Neural cell (in vitro differentiated cells): ENCODE measurements around the gene PMEPA1. TPM values are rescaled to one million over a fixed set of nuclear protein-coding genes. Genes with fewer than 3 reads are reported as not detected.

ENCODE experiments used
- H2AFZ ChIP-seq: fragments of 200-600, 300-800 bp; sonication (generic), shearing (Covaris generic); 2 replicates; pipeline ENCODE4 v1.6.0; 2014; ENCODE audit warnings: low read depth, mild to moderate bottlenecking, antibody characterized with exemption, low read length, moderate library complexity
- H3F3A ChIP-seq: fragments of 200-600 bp; shearing (Covaris generic); 2 replicates; pipeline ENCODE4 v1.6.1; 2016; ENCODE audit warnings: mild to moderate bottlenecking, moderate library complexity, mixed read lengths, antibody characterized with exemption, low read length; ENCODE audit not compliant: insufficient read depth, poor library complexity, severe bottlenecking
- H3K27ac ChIP-seq: fragments of 200-600, 300-800 bp; sonication (generic), shearing (Covaris generic); 2 replicates; pipeline ENCODE4 v1.5.1; 2014; ENCODE audit warnings: mild to moderate bottlenecking, low read length, moderate library complexity
- H3K27me3 ChIP-seq: fragments of 300-800, 200-600 bp; sonication (generic), shearing (Covaris generic); 2 replicates; pipeline ENCODE4 v1.6.0; 2014; ENCODE audit warnings: mild to moderate bottlenecking, low read depth, low read length, moderate library complexity; ENCODE audit not compliant: insufficient read depth
- H3K36me3 ChIP-seq: fragments of 300-800, 200-600 bp; sonication (generic), shearing (Covaris generic); 2 replicates; pipeline ENCODE4 v1.5.1; 2014; ENCODE audit warnings: mild to moderate bottlenecking, antibody characterized with exemption, low read length, moderate library complexity; ENCODE audit not compliant: insufficient read depth
- H3K4me2 ChIP-seq: fragments of 300-800, 200-600 bp; sonication (generic), shearing (Covaris generic); 2 replicates; pipeline ENCODE4 v1.6.0; 2014; ENCODE audit warnings: mild to moderate bottlenecking, low read length
- H3K4me3 ChIP-seq: fragments of 300-800, 200-600 bp; sonication (generic), shearing (Covaris generic); 2 replicates; pipeline ENCODE4 v1.5.1; 2014; ENCODE audit warnings: mild to moderate bottlenecking, low read length, moderate library complexity
- H3K79me2 ChIP-seq: fragments of 200-600 bp; shearing (Covaris generic); replicated peaks from 2 replicates; pipeline ENCODE4 v1.6.0; 2014; ENCODE audit warnings: mild to moderate bottlenecking, low read length, moderate library complexity; ENCODE audit not compliant: insufficient read depth
- H3K9ac ChIP-seq: fragments of 300-800, 200-600 bp; sonication (generic), shearing (Covaris generic); 2 replicates; pipeline ENCODE4 v1.6.1; 2016; ENCODE audit warnings: mild to moderate bottlenecking, low read length, mixed read lengths
- H3K9me2 ChIP-seq: fragments of 200-600 bp; shearing (Covaris generic); 2 replicates; pipeline ENCODE4 v1.6.1; 2016; ENCODE audit warnings: mild to moderate bottlenecking, low read length, mixed read lengths; ENCODE audit not compliant: insufficient read depth
- H3K9me3 ChIP-seq: fragments of 200-600, 300-800 bp; sonication (generic), shearing (Covaris generic); 2 replicates; pipeline ENCODE4 v1.6.1; 2016; ENCODE audit warnings: mild to moderate bottlenecking, mixed run types, low read length, moderate library complexity, mixed read lengths
- H4K20me1 ChIP-seq: fragments of 200-600 bp; shearing (Covaris generic); 2 replicates; pipeline ENCODE4 v1.6.1; 2016; ENCODE audit warnings: mild to moderate bottlenecking, mixed run types; ENCODE audit not compliant: insufficient read depth
- EP300 ChIP-seq: fragments of 450-650 bp; conservative IDR thresholded peaks from 2 replicates; pipeline ENCODE4 v1.6.1; 2014; ENCODE audit warnings: antibody characterized with exemption, mild to moderate bottlenecking, moderate library complexity; ENCODE audit not compliant: poor library complexity, severe bottlenecking
- EZH2 ChIP-seq: fragments of 200-600, 300-800 bp; shearing (Covaris generic), sonication (generic); IDR thresholded peaks from 2 replicates; pipeline ENCODE4 v1.6.1; 2014; ENCODE audit warnings: antibody characterized with exemption, low read length, borderline replicate concordance, mild to moderate bottlenecking; ENCODE audit not compliant: insufficient read depth, poor library complexity, severe bottlenecking
- MXI1 ChIP-seq: fragments of 450-650 bp; conservative IDR thresholded peaks from 2 replicates; pipeline ENCODE4 v1.6.1; 2014; ENCODE audit warnings: antibody characterized with exemption, mild to moderate bottlenecking; ENCODE audit not compliant: poor library complexity, severe bottlenecking
- POLR2AphosphoS5 ChIP-seq: IDR thresholded peaks from 2 replicates; pipeline ENCODE4 v1.6.1; 2012
- RAD21 ChIP-seq: fragments of 450-650 bp; conservative IDR thresholded peaks from 2 replicates; pipeline ENCODE4 v1.6.1; 2014; ENCODE audit warnings: antibody characterized with exemption, mild to moderate bottlenecking, moderate library complexity
- SMC3 ChIP-seq: fragments of 450-650 bp; conservative IDR thresholded peaks from 2 replicates; pipeline ENCODE4 v1.6.1; 2014; ENCODE audit warnings: antibody characterized with exemption, mild to moderate bottlenecking, moderate library complexity; ENCODE audit not compliant: poor library complexity
- TAF1 ChIP-seq: IDR thresholded peaks from 2 replicates; pipeline ENCODE4 v1.6.1; 2012; ENCODE audit warnings: low read depth
- polyA plus RNA-seq: library from polyadenylated mRNA; depleted of rRNA; stranded (reverse); fragments of >200 nt; gene quantifications from 2 replicates; pipeline ENCODE4 v1.2.3, GENCODE V29; 2014
- TF ChIP-seq, protein P1 (sequence below): IDR thresholded peaks from 2 replicates; pipeline ENCODE4 v1.6.1; 2012; ENCODE audit warnings: borderline replicate concordance
- TF ChIP-seq, protein P2 (sequence below): fragments of 450-650 bp; IDR thresholded peaks from 2 replicates; pipeline ENCODE4 v1.5.1; 2014; ENCODE audit warnings: antibody characterized with exemption, mild to moderate bottlenecking, moderate library complexity; ENCODE audit not compliant: poor library complexity, severe bottlenecking

PMEPA1 gene
- polyA plus RNA-seq, 1 donor from 2014 or later: 5.0 TPM

DNA sequence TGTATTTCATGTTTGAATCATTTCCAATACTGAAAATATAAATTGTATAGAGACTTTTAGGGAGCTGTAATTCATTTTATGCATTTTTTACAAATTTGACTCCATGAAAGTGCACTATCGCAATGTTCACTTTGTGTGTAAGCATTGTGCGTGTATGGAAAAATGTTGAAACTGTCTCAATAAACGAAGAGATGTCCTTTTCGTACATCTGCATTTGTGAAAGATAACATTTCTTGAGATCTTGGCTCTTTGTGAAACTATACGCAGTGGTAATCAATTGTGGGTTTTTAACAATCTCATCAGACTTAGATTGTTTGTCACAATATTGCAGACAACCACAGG lies 70.9 kb downstream of the PMEPA1 start:
- Histone ChIP-seq H3F3A (no peaks in the 10 kb centered on the region), H3K27me3 (no peaks in the 10 kb centered on the region), H3K4me3 (no peak overlapping the region), H3K4me2 (no peak overlapping the region), H3K9me2 (no peaks in the 10 kb centered on the region), H2AFZ (no peak overlapping the region), H3K27ac (no peak overlapping the region), H3K79me2 (no peaks in the 10 kb centered on the region), H4K20me1 (no peaks in the 10 kb centered on the region), H3K9me3 (peaks cover 8% of the 10 kb centered on the region), H3K36me3 (no peaks in the 10 kb centered on the region), H3K9ac (no peak overlapping the region)
- no peak for TF ChIP-seq EP300
- no peak for TF ChIP-seq MXI1
- no peak for TF ChIP-seq RAD21
- TF ChIP-seq TAF1: no peak
- TF ChIP-seq POLR2AphosphoS5: no peak
- TF ChIP-seq, protein P1, sequence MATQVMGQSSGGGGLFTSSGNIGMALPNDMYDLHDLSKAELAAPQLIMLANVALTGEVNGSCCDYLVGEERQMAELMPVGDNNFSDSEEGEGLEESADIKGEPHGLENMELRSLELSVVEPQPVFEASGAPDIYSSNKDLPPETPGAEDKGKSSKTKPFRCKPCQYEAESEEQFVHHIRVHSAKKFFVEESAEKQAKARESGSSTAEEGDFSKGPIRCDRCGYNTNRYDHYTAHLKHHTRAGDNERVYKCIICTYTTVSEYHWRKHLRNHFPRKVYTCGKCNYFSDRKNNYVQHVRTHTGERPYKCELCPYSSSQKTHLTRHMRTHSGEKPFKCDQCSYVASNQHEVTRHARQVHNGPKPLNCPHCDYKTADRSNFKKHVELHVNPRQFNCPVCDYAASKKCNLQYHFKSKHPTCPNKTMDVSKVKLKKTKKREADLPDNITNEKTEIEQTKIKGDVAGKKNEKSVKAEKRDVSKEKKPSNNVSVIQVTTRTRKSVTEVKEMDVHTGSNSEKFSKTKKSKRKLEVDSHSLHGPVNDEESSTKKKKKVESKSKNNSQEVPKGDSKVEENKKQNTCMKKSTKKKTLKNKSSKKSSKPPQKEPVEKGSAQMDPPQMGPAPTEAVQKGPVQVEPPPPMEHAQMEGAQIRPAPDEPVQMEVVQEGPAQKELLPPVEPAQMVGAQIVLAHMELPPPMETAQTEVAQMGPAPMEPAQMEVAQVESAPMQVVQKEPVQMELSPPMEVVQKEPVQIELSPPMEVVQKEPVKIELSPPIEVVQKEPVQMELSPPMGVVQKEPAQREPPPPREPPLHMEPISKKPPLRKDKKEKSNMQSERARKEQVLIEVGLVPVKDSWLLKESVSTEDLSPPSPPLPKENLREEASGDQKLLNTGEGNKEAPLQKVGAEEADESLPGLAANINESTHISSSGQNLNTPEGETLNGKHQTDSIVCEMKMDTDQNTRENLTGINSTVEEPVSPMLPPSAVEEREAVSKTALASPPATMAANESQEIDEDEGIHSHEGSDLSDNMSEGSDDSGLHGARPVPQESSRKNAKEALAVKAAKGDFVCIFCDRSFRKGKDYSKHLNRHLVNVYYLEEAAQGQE: no peak
- TF ChIP-seq, protein P2, sequence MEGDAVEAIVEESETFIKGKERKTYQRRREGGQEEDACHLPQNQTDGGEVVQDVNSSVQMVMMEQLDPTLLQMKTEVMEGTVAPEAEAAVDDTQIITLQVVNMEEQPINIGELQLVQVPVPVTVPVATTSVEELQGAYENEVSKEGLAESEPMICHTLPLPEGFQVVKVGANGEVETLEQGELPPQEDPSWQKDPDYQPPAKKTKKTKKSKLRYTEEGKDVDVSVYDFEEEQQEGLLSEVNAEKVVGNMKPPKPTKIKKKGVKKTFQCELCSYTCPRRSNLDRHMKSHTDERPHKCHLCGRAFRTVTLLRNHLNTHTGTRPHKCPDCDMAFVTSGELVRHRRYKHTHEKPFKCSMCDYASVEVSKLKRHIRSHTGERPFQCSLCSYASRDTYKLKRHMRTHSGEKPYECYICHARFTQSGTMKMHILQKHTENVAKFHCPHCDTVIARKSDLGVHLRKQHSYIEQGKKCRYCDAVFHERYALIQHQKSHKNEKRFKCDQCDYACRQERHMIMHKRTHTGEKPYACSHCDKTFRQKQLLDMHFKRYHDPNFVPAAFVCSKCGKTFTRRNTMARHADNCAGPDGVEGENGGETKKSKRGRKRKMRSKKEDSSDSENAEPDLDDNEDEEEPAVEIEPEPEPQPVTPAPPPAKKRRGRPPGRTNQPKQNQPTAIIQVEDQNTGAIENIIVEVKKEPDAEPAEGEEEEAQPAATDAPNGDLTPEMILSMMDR: no peak
- no peak for TF ChIP-seq SMC3
- no peak for TF ChIP-seq EZH2

DNA sequence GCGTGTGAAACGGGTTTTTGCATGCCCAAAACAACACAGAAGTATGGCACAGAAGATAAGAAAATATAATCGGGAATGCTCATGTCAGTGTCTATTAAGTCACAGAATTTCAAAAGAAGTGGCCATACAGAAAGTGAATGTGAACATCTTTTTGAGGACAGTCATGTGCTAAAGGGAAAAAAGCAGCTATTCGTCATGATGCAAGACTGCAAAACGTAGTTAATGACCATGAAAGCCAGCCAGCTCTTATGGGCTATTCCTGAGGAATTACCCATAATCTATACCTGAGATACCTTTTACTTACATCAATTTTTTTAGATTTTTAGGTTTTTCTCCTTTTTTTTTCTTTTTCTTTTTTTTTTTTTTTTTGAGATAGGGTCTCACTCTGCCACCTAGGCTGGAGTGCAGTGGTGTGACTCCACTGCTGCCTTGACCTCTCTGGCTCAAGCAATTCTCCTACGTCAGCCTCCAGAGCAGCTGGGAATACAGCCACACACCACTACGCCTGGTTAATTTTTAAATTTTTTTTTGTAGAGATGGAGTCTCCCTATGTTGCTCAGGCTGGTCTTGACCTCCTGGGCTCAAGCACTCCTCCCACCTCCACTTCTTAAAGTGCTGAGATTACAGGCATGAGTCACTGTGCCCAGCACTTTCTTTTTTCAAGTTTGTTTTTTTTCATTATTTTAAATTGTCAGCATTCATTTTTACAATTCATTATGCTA lies 71.5 kb downstream of the PMEPA1 start:
- TF ChIP-seq RAD21: no peak
- no peak for TF ChIP-seq EP300
- TF ChIP-seq, protein P2: no peak
- no peak for TF ChIP-seq TAF1
- no peak for TF ChIP-seq MXI1
- TF ChIP-seq, protein P1: no peak
- TF ChIP-seq POLR2AphosphoS5: no peak
- no peak for TF ChIP-seq EZH2
- no peak for TF ChIP-seq SMC3
- Histone ChIP-seq H3K9me3 (peaks cover 3% of the 10 kb centered on the region), H3K27ac (no peak overlapping the region), H3K36me3 (no peaks in the 10 kb centered on the region), H3K4me3 (no peak overlapping the region), H3K79me2 (no peaks in the 10 kb centered on the region), H3K9me2 (no peaks in the 10 kb centered on the region), H3K9ac (no peak overlapping the region), H3K4me2 (no peak overlapping the region), H4K20me1 (no peaks in the 10 kb centered on the region), H2AFZ (no peak overlapping the region), H3K27me3 (no peaks in the 10 kb centered on the region), H3F3A (no peaks in the 10 kb centered on the region)
